H9 (cell line): ENCODE data around the gene ARMC12. TPM values are rescaled to one million over a fixed set of nuclear protein-coding genes. Genes with fewer than 3 reads are reported as not detected.

ENCODE experiments used
- DNase-seq: peaks from one replicate; pipeline ENCODE4 v3.0.0-alpha.2; 2017
- H2AFZ ChIP-seq: one replicate; pipeline ENCODE4 v1.6.1; 2013; ENCODE audit warnings: mild to moderate bottlenecking, low read length, control low read depth, moderate library complexity
- H2AK5ac ChIP-seq: 2 replicates; pipeline ENCODE4 v1.6.1; 2013; ENCODE audit warnings: low read length, control low read depth, mixed read lengths; ENCODE audit not compliant: insufficient read length
- H2BK120ac ChIP-seq: one replicate; pipeline ENCODE4 v1.6.1; 2013; ENCODE audit warnings: low read depth, mild to moderate bottlenecking, low read length, control low read depth, inconsistent platforms; ENCODE audit not compliant: poor library complexity, severe bottlenecking
- H2BK12ac ChIP-seq: 2 replicates; pipeline ENCODE4 v1.6.1; 2013; ENCODE audit warnings: low read length, control low read depth, mixed read lengths, low read depth; ENCODE audit not compliant: insufficient read length
- H2BK15ac ChIP-seq: 2 replicates; pipeline ENCODE4 v1.6.1; 2013; ENCODE audit warnings: low read depth, low read length, control low read depth
- H2BK20ac ChIP-seq: one replicate; pipeline ENCODE4 v1.6.1; 2013; ENCODE audit warnings: low read depth, mild to moderate bottlenecking, low read length, control low read depth, inconsistent platforms; ENCODE audit not compliant: poor library complexity, severe bottlenecking
- H2BK5ac ChIP-seq: 2 replicates; pipeline ENCODE4 v1.6.1; 2013; ENCODE audit warnings: low read length, control low read depth, mixed read lengths; ENCODE audit not compliant: insufficient read length
- H3K14ac ChIP-seq: 2 replicates; pipeline ENCODE4 v1.6.1; 2013; ENCODE audit warnings: low read length, control low read depth; ENCODE audit not compliant: insufficient read depth
- H3K18ac ChIP-seq: 2 replicates; pipeline ENCODE4 v1.6.1; 2013; ENCODE audit warnings: low read depth, mild to moderate bottlenecking, mixed read lengths, low read length, control low read depth; ENCODE audit not compliant: insufficient read length
- H3K23ac ChIP-seq: 2 replicates; pipeline ENCODE4 v1.6.1; 2013; ENCODE audit warnings: low read length, control low read depth, mixed read lengths, low read depth; ENCODE audit not compliant: insufficient read length
- H3K23me2 ChIP-seq: 2 replicates; pipeline ENCODE4 v1.6.1; 2013; ENCODE audit warnings: low read depth, mild to moderate bottlenecking, mixed read lengths, low read length, control low read depth; ENCODE audit not compliant: insufficient read length, poor library complexity, severe bottlenecking
- H3K27ac ChIP-seq: 2 replicates; pipeline ENCODE4 v1.5.1; 2013; ENCODE audit warnings: low read length, control low read depth, mixed read lengths, low read depth; ENCODE audit not compliant: insufficient read length
- H3K27me3 ChIP-seq: 2 replicates; pipeline ENCODE4 v1.6.1; 2013; ENCODE audit warnings: low read length, control low read depth, inconsistent platforms; ENCODE audit not compliant: insufficient read depth
- H3K4ac ChIP-seq: 2 replicates; pipeline ENCODE4 v1.6.1; 2013; ENCODE audit warnings: low read depth, mild to moderate bottlenecking, control low read depth, inconsistent platforms, low read length, moderate library complexity
- H3K4me1 ChIP-seq: 2 replicates; pipeline ENCODE4 v1.6.1; 2013; ENCODE audit warnings: low read length, control low read depth, inconsistent platforms; ENCODE audit not compliant: insufficient read depth
- H3K4me2 ChIP-seq: 2 replicates; pipeline ENCODE4 v1.6.1; 2013; ENCODE audit warnings: low read length, control low read depth, mixed read lengths; ENCODE audit not compliant: insufficient read length, insufficient read depth
- H3K56ac ChIP-seq: 2 replicates; pipeline ENCODE4 v1.6.1; 2013; ENCODE audit warnings: low read depth, mild to moderate bottlenecking, mixed read lengths, low read length, control low read depth; ENCODE audit not compliant: insufficient read length
- H3K79me1 ChIP-seq: 2 replicates; pipeline ENCODE4 v1.6.1; 2013; ENCODE audit warnings: low read depth, mild to moderate bottlenecking, moderate library complexity, low read length, control low read depth, inconsistent platforms; ENCODE audit not compliant: insufficient read depth, poor library complexity, severe bottlenecking
- H3K79me2 ChIP-seq: 2 replicates; pipeline ENCODE4 v1.6.1; 2013; ENCODE audit warnings: low read length, control low read depth, inconsistent platforms; ENCODE audit not compliant: insufficient read depth
- H3K9ac ChIP-seq: 2 replicates; pipeline ENCODE4 v1.6.1; 2013; ENCODE audit warnings: low read length, control low read depth, mixed read lengths; ENCODE audit not compliant: insufficient read length; ENCODE audit errors: extremely low read depth
- H3K9me3 ChIP-seq: one replicate; pipeline ENCODE4 v1.6.1; 2013; ENCODE audit warnings: low read depth, low read length, inconsistent platforms; ENCODE audit not compliant: control insufficient read depth
- H3T11ph ChIP-seq: one replicate; pipeline ENCODE4 v1.6.1; 2013; ENCODE audit warnings: mild to moderate bottlenecking, low read length, control low read depth, inconsistent platforms
- H4K20me1 ChIP-seq: one replicate; pipeline ENCODE4 v1.6.1; 2013; ENCODE audit not compliant: control insufficient read depth, insufficient read length, insufficient read depth
- H4K5ac ChIP-seq: 2 replicates; pipeline ENCODE4 v1.6.1; 2013; ENCODE audit warnings: low read depth, mild to moderate bottlenecking, mixed read lengths, low read length, control low read depth; ENCODE audit not compliant: insufficient read length
- H4K8ac ChIP-seq: replicated peaks from 2 replicates; pipeline ENCODE4 v1.6.1; 2013; ENCODE audit warnings: low read length, control low read depth, mixed read lengths, low read depth; ENCODE audit not compliant: insufficient read length
- H4K91ac ChIP-seq: 2 replicates; pipeline ENCODE4 v1.6.1; 2013; ENCODE audit warnings: low read depth, mild to moderate bottlenecking, moderate library complexity, mixed read lengths, low read length, control low read depth; ENCODE audit not compliant: insufficient read length
- H3K27ac Mint-ChIP-seq, 3 experiments: 2 replicates in 2 of 3; 3 replicates in 1 of 3; pipeline ENCODE4 v1.8.0; 2020 to 2021; ENCODE audit warnings: mixed read lengths in 3 of 3, mild to moderate bottlenecking in 1 of 3, moderate library complexity in 1 of 3
- H3K27me3 Mint-ChIP-seq: 2 replicates; pipeline ENCODE4 v1.8.0; 2021; ENCODE audit warnings: low read depth, mild to moderate bottlenecking, moderate library complexity, mixed read lengths
- H3K36me3 Mint-ChIP-seq, 3 experiments: 2 replicates in 2 of 3; 3 replicates in 1 of 3; pipeline ENCODE4 v1.8.0; 2020 to 2021; ENCODE audit warnings: low read depth in 3 of 3, mixed read lengths in 3 of 3; ENCODE audit not compliant: insufficient read depth in 1 of 3
- H3K4me1 Mint-ChIP-seq, 2 experiments: 2 replicates each; pipeline ENCODE4 v1.8.0; 2020; ENCODE audit warnings: mixed read lengths in 2 of 2
- H3K4me3 Mint-ChIP-seq, 2 experiments: 2 replicates in 1 of 2; 3 replicates in 1 of 2; pipeline ENCODE4 v1.8.0; 2020 to 2021; ENCODE audit warnings: mild to moderate bottlenecking in 2 of 2, mixed read lengths in 2 of 2, moderate library complexity in 1 of 2
- H3K9me3 Mint-ChIP-seq, 2 experiments: 2 replicates in 1 of 2; 3 replicates in 1 of 2; pipeline ENCODE4 v1.8.0; 2020; ENCODE audit warnings: mild to moderate bottlenecking in 2 of 2, mixed read lengths in 2 of 2, moderate library complexity in 1 of 2
- CTCF ChIP-seq: fragments of 200-600 bp; sonication (generic); conservative IDR thresholded peaks from 3 replicates; pipeline ENCODE4 v1.8.0; 2021; ENCODE audit warnings: antibody characterized with exemption, mild to moderate bottlenecking
- WGBS: extraction: QIAGEN DNeasy Blood & Tissue Kit; methylation state at CpG from one replicate; pipeline ENCODE4 v1.1.7; 2013; ENCODE audit warnings: missing lambda C conversion rate, low lambda C conversion rate, mixed read lengths; ENCODE audit not compliant: insufficient read length; ENCODE audit errors: extremely low coverage; 5-methylcytosine and 5-hydroxymethylcytosine counted together
- total RNA-seq: library from RNA; stranded (reverse); gene quantifications from 2 replicates; pipeline ENCODE4 v1.2.1, GENCODE V29; 2021

ARMC12 gene
- total RNA-seq, 1 experiment from 2014 or later = 1.7 TPM

GRCh38 chr6:35739645-35740524 is 3.1 kb downstream of the ARMC12 start:
- Histone ChIP-seq H3K18ac (peak overlapping the region; percentile 95), H3K79me1 (no peaks in the 10 kb centered on the region), H3K23ac (no peak overlapping the region), H2AK5ac (peak overlapping the region; percentile 19), H3K23me2 (no peaks in the 10 kb centered on the region), H2BK5ac (peak overlapping the region; percentile 91), H3K9ac (peak overlapping the region; percentile 30), H3K4ac (no peak overlapping the region), H2BK120ac (peak overlapping the region; percentile 0), H2AFZ (no peak overlapping the region), H2BK20ac (no peak overlapping the region), H3K79me2 (no peaks in the 10 kb centered on the region), H4K8ac (no peak overlapping the region), H3K14ac (peak overlapping the region; percentile 75; the same call in 1 of the 2 replicates), H3K27me3 (no peaks in the 10 kb centered on the region), H2BK12ac (peak overlapping the region; percentile 59), H4K20me1 (no peaks in the 10 kb centered on the region), H3K9me3 (no peaks in the 10 kb centered on the region), H4K5ac (peak overlapping the region; percentile 54), H2BK15ac (no peak overlapping the region), H3K4me1 (peaks cover 7% of the 10 kb centered on the region; the same call in 1 of the 2 replicates), H4K91ac (peak overlapping the region; percentile 15), H3K27ac (peak overlapping the region; percentile 87), H3K56ac (no peak overlapping the region), H3T11ph (peak overlapping the region; percentile 74), H3K4me2 (peak overlapping the region; percentile 13)
- Mint-ChIP-seq H3K36me3 (no peaks in the 10 kb centered on the region), H3K27me3 (no peaks in the 10 kb centered on the region), H3K4me3 (peak overlapping the region; percentile 43 to 45), H3K27ac (peak overlapping the region; percentile 97 to 99 (median 98)), H3K9me3 (no peaks in the 10 kb centered on the region), H3K4me1 (peaks cover 58 to 67% of the 10 kb centered on the region in 2 experiments)
- peak; percentile 74 for DNase-seq
- no peak for TF ChIP-seq CTCF
- WGBS = no CpG with 5 or more reads among the region's 5 CpGs
